AG04450 (cell line): Measurements from ENCODE around the gene KLHL34. TPM values are rescaled to one million over a fixed set of nuclear protein-coding genes. Genes with fewer than 3 reads are reported as not detected.

Experiments
- CTCF ChIA-PET: fragments of 300-600, 350-600 bp; formaldehyde crosslinking; extraction: SDS; loops from one replicate; lab custom pipeline; 2022; ENCODE audit warnings: antibody characterized with exemption, inconsistent platforms; lab: Charles Lee
- POLR2A ChIA-PET: fragments of 350-600 bp; formaldehyde crosslinking; extraction: SDS; loops from one replicate; lab custom pipeline; 2021; ENCODE audit warnings: antibody characterized with exemption, inconsistent platforms; lab: Yijun Ruan, JAX
- DNase-seq: peaks from one replicate; pipeline ENCODE4 v3.0.0-alpha.2; 2011; ENCODE audit warnings: low read depth, low spot score
- H3K27ac ChIP-seq: one replicate; pipeline ENCODE4 v1.5.1; 2012; ENCODE audit warnings: low read depth, low read length, control low read depth
- H3K27me3 ChIP-seq: one replicate; pipeline ENCODE4 v1.6.0; 2012; ENCODE audit warnings: low read length; ENCODE audit not compliant: control insufficient read depth, insufficient read depth
- H3K4me3 ChIP-seq: 2 replicates; pipeline ENCODE4 v1.5.1; 2011; ENCODE audit warnings: mild to moderate bottlenecking, low read depth, low read length, control low read depth
- H3K9me3 ChIP-seq: 2 replicates; pipeline ENCODE4 v1.5.1; 2012; ENCODE audit warnings: low read length; ENCODE audit not compliant: control insufficient read depth, insufficient read depth
- CTCF ChIP-seq: IDR thresholded peaks from 2 replicates; pipeline ENCODE4 v1.5.1; 2011; ENCODE audit warnings: low read depth, low read length, control low read depth, inconsistent platforms
- polyA plus RNA-seq: library from polyadenylated mRNA; depleted of rRNA; stranded (reverse); fragments of >200 nt; gene quantifications from 2 replicates; pipeline ENCODE4 v1.2.3, GENCODE V29; 2011

KLHL34 gene
- polyA plus RNA-seq, 1 experiment, result not detected

DNA sequence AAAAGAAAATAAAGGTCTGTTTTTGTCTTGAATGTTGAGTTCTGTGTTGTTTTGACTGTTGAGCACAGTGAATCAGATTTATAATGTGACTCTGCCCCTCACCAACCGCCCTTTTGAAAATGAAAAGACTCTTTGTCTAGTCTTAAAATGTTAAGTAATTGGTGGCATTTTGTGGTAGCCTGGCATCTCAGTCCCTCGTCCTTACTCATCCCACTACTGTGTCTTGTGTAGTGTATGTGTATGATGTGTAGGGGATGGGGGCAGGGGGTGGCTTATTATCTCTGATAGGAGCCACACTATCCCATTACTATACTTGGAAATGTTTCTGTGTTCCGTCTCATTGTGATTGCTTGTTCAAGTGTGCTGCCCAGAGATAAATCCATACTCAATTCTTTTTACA is 12.2 kb downstream of the KLHL34 start:
- no peak for TF ChIP-seq CTCF
- no peak for DNase-seq
- Histone ChIP-seq H3K27me3 (no peaks in the 10 kb centered on the region), H3K27ac (no peak overlapping the region), H3K4me3 (no peak overlapping the region), H3K9me3 (no peaks in the 10 kb centered on the region)
- ChIA-PET CTCF (no interaction called here), POLR2A (no interaction called here)

DNA sequence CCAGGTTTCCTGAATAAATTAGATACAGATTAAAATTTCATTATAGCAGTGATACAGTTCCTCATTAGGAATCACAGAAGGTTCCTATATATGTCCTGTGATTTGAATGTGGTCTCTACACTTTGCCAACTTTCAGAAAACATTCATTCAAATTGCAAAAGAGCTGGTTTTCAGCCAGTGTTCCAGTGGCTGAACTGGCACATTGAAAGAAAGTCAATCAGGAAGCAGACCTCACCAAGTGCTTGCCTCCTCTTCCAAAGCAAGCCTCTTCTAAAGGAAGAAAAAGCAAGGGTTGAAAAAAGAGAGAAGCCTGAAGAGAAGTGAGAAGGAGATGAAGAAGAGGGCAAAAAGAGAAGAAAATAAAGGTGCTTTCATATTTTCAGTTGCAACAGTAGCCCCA is 12.7 kb downstream of the KLHL34 start:
- CTCF ChIA-PET, result no interaction called here
- H3K9me3 ChIP-seq, result no peaks in the 10 kb centered on the region
- H3K4me3 ChIP-seq, result no peak overlapping the region
- H3K27me3 ChIP-seq, result no peaks in the 10 kb centered on the region
- DNase-seq, result no peak
- POLR2A ChIA-PET, result no interaction called here
- H3K27ac ChIP-seq, result no peak overlapping the region
- no peak for TF ChIP-seq CTCF

DNA sequence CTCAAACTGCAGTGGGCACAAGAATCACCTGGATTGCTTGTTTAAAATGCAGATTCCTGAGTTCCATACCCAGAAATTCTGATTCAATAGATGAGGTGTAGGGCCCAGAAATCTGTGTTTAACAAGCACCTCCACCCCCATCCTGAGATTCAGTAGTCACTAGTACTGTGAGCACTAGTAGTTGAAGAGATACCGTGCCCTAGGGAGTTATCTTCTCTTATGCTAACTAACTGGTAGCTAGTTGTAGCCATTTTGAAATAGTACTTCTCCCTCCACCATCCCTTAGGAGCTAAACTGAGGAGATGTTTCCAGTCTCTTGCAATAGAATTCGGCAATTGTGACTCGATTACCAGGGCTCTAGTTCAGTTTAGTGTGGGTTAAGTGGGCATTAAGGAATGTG is 18.4 kb downstream of the KLHL34 start:
- no peak for TF ChIP-seq CTCF
- Histone ChIP-seq H3K4me3 (no peak overlapping the region), H3K27ac (no peak overlapping the region), H3K27me3 (no peaks in the 10 kb centered on the region), H3K9me3 (no peaks in the 10 kb centered on the region)
- ChIA-PET POLR2A (no interaction called here), CTCF (interaction anchor here (0.6 kb wide), 1 partner anchor 1110 kb away, joined by 3 read pairs; no protein-coding TSS in a partner anchor)
- no peak for DNase-seq

DNA sequence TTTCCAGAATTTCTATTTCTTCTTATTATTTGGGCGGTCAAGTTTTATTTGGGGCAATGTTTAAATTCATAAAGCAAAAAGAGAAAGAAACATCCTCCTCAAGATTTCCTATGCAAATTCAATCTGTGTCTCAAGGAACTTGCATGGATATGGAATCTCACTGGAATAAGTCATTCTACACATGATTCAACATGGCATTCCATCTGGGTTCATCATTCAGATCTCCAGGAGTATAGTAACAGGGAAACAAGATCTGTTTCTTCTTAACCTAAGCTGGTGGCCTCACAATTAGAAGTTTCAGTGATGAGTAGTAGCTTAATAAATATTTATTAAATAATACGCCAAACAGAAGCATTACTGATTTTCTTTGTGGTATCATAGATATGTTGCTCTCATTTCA is 19.8 kb downstream of the KLHL34 start:
- ChIA-PET CTCF (no interaction called here), POLR2A (no interaction called here)
- Histone ChIP-seq H3K27me3 (no peaks in the 10 kb centered on the region), H3K4me3 (no peak overlapping the region), H3K27ac (no peak overlapping the region), H3K9me3 (no peaks in the 10 kb centered on the region)
- TF ChIP-seq CTCF, result no peak
- peak; percentile 44 for DNase-seq

DNA sequence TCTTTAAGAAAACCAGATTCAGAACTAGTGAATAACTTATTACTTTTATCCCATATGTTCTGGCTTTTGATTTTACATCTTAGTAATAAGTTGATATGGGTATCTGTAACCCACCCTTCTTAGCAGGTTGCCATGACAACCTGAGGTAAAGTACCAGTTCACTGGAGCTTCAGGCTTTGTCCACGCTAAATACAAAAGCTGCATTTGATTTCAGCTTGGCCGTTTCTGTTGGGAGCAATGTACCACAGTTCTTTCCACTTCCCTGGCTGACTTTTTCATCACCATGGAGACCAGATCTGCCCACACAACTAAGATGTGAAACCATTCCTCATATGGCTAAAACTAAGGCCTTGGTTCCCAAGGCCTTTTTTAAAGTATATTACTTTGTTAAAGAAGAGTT is 26.1 kb downstream of the KLHL34 start:
- ChIA-PET CTCF (no interaction called here), POLR2A (no interaction called here)
- no peak for TF ChIP-seq CTCF
- Histone ChIP-seq H3K9me3 (no peaks in the 10 kb centered on the region), H3K27me3 (no peaks in the 10 kb centered on the region), H3K4me3 (no peak overlapping the region), H3K27ac (no peak overlapping the region)
- no peak for DNase-seq
